Central memory CD8-positive, alpha-beta T cell (primary cell): ENCODE measurements around the gene STAT5B.
"Not testable (repeated sequence)": the region's sequence is repeated elsewhere in the genome, so short reads cannot be mapped to it uniquely, and the experiment has no call there.

Experiments
- ATAC-seq: fragments of 150-1000 bp; cut with Tn5 transposase; replicated peaks from 2 replicates; pipeline ENCODE4 v1.10.0; 2022; ENCODE audit warnings: mild to moderate bottlenecking, moderate FRiP score, moderate number of reproducible peaks; ENCODE audit not compliant: poor library complexity, severe bottlenecking; ENCODE audit errors: extremely low read depth
- DNase-seq, 2 donors: peaks; one replicate each; pipeline ENCODE4 v3.0.0; 2021; ENCODE audit warnings: low spot score in 2 of 2
- H3K27ac Mint-ChIP-seq: one replicate; pipeline ENCODE4 v1.8.0; 2022; ENCODE audit warnings: low read depth, mild to moderate bottlenecking, moderate library complexity, mixed read lengths
- H3K27me3 Mint-ChIP-seq: one replicate; pipeline ENCODE4 v1.8.0; 2022; ENCODE audit warnings: mixed read lengths
- H3K36me3 Mint-ChIP-seq: one replicate; pipeline ENCODE4 v1.8.0; 2022; ENCODE audit warnings: mild to moderate bottlenecking, moderate library complexity, mixed read lengths; ENCODE audit not compliant: insufficient read depth
- H3K4me1 Mint-ChIP-seq: one replicate; pipeline ENCODE4 v1.8.0; 2022; ENCODE audit warnings: mixed read lengths
- H3K4me3 Mint-ChIP-seq: one replicate; pipeline ENCODE4 v1.8.0; 2022; ENCODE audit warnings: mild to moderate bottlenecking, moderate library complexity, mixed read lengths
- H3K9me3 Mint-ChIP-seq: one replicate; pipeline ENCODE4 v1.8.0; 2022; ENCODE audit warnings: mixed read lengths

The STAT5B gene

DNA sequence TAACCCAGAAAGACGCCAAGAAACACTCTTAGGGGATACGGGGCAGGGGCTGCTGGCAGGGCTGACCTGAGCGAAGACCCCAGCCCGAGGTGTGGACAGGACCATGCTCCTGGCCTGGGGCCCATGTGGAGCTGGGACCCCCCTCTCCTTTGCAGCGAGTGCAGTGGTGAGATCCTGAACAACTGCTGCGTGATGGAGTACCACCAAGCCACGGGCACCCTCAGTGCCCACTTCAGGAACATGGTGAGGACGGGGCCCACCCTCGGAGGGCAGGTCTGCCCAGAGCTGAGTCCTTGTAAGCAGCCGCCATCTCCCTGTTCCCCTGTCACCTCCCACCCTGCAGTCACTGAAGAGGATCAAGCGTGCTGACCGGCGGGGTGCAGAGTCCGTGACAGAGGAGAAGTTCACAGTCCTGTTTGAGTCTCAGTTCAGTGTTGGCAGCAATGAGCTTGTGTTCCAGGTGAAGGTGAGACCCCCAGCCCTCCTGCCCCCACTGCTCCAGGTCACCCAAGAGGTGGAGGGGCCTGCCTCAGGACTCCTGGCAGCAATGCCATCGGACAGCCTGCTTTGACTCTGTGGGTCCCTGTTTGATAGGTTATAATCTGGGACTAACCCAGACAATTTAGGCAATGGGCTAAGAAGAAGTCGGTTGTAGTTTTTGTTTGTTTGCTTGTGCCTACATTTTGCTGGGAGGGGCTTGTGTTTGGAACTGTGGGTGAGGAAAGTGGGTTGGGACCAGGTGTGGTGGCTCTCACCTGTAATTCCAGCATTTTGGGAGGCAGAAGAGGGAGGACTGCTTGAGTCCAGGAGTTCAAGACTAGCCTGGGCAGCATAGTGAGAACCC, 28.2 kb upstream of the STAT5B start:
- Mint-ChIP-seq H3K36me3 (peaks cover 54% of the 10 kb centered on the region), H3K4me3 (no peak overlapping the region), H3K4me1 (peaks cover 5% of the 10 kb centered on the region), H3K27ac (peak overlapping the region; percentile 74), H3K9me3 (no peaks in the 10 kb centered on the region), H3K27me3 (no peaks in the 10 kb centered on the region)
- DNase-seq = no peak
- ATAC-seq = no peak

DNA sequence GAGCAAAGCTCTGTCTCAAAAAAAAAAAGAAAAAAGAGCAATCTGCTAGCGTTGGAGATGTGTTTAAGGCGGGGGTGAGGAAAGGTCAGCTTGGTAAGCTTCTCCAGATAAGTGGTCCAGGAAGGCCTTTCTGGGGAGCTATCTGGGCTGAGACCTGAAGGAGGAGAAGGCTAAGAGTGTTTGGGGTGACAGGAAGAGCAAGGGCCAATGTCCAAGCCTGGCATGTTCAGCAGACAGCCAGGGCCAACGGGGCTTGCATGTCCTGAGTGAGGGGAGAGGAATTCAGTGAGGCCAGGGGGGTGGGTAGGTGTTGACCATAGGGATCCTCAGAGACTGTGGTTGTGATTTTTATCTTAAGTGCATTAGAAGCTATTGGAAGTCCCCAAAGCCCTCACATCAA, 27.5 kb upstream of the STAT5B start:
- ATAC-seq (no peak), DNase-seq (no peak)
- Mint-ChIP-seq H3K27ac (peak overlapping the region; percentile 74), H3K36me3 (peaks cover 53% of the 10 kb centered on the region), H3K4me3 (no peak overlapping the region), H3K9me3 (no peaks in the 10 kb centered on the region), H3K27me3 (no peaks in the 10 kb centered on the region), H3K4me1 (peaks cover 5% of the 10 kb centered on the region)

DNA sequence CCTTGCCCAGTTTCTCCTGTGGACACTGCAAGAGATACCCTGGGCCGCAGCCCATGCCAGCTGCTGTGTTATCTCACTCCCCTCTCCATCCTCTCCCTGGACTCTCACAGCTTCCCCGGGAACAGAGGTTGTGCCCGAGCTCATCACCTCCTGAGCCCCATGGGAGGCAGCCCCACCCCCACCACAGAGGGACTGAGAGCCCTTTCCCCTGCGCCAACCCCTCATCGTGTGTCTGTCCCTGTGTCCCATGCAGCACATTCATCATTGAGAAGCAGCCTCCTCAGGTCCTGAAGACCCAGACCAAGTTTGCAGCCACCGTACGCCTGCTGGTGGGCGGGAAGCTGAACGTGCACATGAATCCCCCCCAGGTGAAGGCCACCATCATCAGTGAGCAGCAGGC, 24.8 kb upstream of the STAT5B start:
- ATAC-seq (no peak), DNase-seq (no peak)
- no peak overlapping the region for H3K4me3 Mint-ChIP-seq
- H3K27ac Mint-ChIP-seq = no peak overlapping the region
- peaks cover 52% of the 10 kb centered on the region for H3K36me3 Mint-ChIP-seq
- no peaks in the 10 kb centered on the region for H3K27me3 Mint-ChIP-seq
- no peaks in the 10 kb centered on the region for H3K9me3 Mint-ChIP-seq
- peaks cover 10% of the 10 kb centered on the region for H3K4me1 Mint-ChIP-seq

- DNase-seq, ATAC-seq, H3K4me3 Mint-ChIP-seq, H3K27me3 Mint-ChIP-seq, H3K9me3 Mint-ChIP-seq, H3K27ac Mint-ChIP-seq: not testable (repeated sequence)
- peaks cover 59% of the 10 kb centered on the region for H3K36me3 Mint-ChIP-seq
- peaks cover 19% of the 10 kb centered on the region for H3K4me1 Mint-ChIP-seq
Measured at GRCh38 chr17:42299913-42300312, 23.7 kb upstream of the STAT5B start.

DNA sequence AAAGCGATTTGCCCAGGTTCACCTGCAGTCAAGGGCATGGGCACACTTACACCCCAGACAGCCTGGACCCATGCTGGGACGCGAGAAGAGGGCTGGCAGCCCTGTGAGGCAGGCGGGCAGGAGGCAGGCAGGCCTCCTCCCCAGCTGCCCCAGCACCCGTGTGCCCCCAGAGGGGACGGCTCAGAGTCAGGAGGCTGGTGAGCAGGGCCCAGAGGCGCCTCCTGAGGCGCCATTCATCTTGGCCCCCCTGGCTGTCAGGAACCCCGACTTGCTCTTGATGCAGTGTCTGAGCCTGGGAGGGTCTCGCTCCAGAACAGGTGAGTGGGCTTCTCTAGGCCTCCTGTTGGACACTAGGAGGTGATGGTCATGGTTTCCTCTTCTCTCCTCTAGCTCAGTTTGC, 23.2 kb upstream of the STAT5B start:
- H3K9me3 Mint-ChIP-seq, H3K27ac Mint-ChIP-seq, H3K27me3 Mint-ChIP-seq, H3K4me3 Mint-ChIP-seq, ATAC-seq, DNase-seq: not testable (repeated sequence)
- Mint-ChIP-seq H3K36me3 (peaks cover 57% of the 10 kb centered on the region), H3K4me1 (peaks cover 21% of the 10 kb centered on the region)

DNA sequence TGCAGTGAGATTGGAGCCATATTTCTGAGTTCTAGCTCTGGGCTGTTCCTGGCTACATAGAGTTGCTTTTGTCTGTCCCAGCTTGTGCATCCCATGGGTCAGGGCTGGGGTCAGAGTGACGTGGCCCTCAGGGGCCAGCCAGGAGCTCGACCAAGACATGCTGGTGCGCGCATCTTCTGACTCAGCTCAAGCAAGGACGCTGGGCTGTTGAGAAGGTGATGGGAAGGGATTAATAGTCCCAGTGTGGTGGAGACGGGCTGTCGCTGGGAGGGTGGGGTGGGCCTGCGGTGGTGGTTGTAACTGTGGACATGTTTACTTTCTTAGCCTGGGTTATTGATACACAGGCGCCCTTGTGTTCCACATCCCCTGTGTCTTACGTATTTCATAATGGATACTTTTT, 21.6 kb upstream of the STAT5B start:
- H3K27me3 Mint-ChIP-seq, H3K4me3 Mint-ChIP-seq: not testable (repeated sequence)
- peaks cover 52% of the 10 kb centered on the region for H3K36me3 Mint-ChIP-seq

DNA sequence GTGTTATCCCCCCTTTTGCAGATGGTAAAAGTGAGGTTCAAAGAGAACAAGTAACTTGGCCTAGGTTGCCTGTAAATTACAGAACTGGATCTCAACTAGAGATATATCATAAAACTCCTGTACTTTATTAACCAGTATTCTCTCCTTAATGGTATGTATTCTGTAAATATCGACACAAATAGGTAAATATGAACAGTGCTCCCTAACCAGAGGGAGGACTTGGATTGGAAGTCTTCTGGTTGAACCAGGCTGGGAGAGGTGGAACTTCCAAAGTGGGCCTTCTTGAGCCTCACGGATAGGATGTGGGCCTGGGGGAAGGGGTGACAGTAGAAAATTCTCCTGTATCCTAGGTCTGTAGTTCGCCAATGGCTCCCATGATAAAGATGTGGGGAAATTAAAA, 19.8 kb upstream of the STAT5B start:
- no peaks in the 10 kb centered on the region for H3K9me3 Mint-ChIP-seq
- no peak overlapping the region for H3K27ac Mint-ChIP-seq
- ATAC-seq (no peak), DNase-seq (no peak)
- H3K36me3 Mint-ChIP-seq = peaks cover 50% of the 10 kb centered on the region
- H3K27me3 Mint-ChIP-seq = no peaks in the 10 kb centered on the region
- H3K4me1 Mint-ChIP-seq = peaks cover 40% of the 10 kb centered on the region
- no peak overlapping the region for H3K4me3 Mint-ChIP-seq

More for the DNA sequence above, 21.6 kb upstream of the STAT5B start:
- not testable (repeated sequence) for ATAC-seq, H3K27ac Mint-ChIP-seq, DNase-seq, H3K9me3 Mint-ChIP-seq
- H3K4me1 Mint-ChIP-seq = peaks cover 29% of the 10 kb centered on the region

DNA sequence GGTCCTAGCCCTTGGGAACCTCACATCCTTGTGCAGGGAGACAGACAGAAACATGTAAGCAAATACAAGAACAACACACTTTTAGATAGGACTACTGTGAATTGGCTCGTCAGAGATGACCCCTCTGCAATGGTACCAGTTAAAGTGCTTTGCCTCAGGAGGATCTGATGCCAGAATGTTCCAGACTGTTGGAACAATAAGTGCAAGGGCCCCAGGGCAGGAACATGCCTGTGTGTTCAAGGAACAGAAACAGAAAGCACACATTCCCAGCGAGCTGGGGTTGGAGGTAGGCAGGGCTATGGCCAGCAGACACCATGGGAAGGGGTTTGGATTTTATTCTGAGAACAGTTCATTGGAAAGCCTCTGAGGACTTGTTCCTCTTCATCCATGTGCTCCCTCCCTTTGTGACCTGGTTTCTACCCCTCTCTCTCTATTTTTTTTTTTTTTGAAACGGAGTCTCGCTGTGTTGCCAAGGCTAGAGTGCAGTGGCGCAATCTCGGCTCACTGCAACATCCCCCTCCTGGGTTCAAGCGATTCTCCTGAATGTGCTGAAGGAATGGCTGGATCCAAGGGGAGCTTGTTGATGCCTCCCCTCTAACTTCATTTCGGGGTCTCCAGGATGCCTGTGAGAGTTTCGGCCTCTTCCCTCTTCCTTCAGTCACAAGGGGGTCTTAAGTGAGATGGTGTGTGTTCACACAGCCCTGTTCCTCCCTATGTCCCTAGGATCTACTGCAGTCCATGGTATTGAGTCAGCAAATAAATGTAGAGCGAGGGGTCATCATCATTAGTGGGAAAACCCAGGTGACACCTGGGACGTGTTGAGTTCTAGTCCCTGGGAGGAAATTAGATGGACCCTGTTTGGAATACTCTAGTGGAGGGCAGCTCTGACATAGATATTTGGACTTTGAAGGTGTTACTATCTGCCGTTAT, 18.5 kb upstream of the STAT5B start:
- H3K4me1 Mint-ChIP-seq = peaks cover 51% of the 10 kb centered on the region
- no peak for DNase-seq
- no peak overlapping the region for H3K27ac Mint-ChIP-seq
- H3K36me3 Mint-ChIP-seq = peaks cover 51% of the 10 kb centered on the region
- H3K27me3 Mint-ChIP-seq = no peaks in the 10 kb centered on the region
- no peak for ATAC-seq
- H3K9me3 Mint-ChIP-seq = no peaks in the 10 kb centered on the region
- no peak overlapping the region for H3K4me3 Mint-ChIP-seq

DNA sequence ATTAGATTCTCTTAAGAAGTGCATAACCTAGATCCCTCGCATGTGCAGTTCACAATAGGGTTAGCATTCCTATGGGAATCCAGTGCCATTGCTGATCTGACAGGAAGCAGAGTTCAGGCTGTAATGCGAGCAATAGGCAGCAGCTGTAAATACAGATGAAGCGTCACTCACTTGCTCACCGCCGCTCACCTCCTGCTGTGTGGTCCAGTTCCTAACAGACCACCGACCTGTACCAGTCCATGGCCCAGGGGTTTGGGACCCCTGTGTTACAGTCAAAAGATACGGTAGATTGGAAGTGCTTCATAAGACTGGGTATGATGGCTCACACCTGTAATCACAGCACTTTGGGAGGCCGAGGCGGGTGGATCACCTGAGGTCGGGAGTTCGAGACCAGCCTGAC, 14.9 kb upstream of the STAT5B start:
- ATAC-seq = no peak
- Mint-ChIP-seq H3K27me3 (no peaks in the 10 kb centered on the region), H3K4me3 (no peak overlapping the region), H3K4me1 (peaks cover 71% of the 10 kb centered on the region), H3K27ac (peak overlapping the region; percentile 67), H3K36me3 (peaks cover 49% of the 10 kb centered on the region), H3K9me3 (no peaks in the 10 kb centered on the region)
- no peak for DNase-seq

DNA sequence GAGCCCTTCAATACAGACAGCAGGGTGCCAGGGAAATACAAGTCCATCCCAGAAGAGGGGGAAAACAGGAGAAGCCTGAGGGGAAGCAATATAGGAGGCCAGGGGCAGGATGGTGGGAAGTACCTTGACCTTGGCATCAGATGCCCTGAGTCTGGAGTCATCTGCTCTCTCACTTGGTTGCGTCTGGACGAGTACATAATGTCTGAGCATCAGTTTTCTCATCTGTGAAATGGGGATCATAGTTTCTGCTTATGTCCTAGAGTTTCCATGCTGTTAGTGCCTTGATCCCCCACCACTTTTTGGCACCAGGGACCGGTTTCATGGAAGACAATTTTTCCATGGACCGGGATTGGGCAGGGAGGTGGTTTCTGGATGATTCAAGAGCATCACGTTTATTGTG, 14.4 kb upstream of the STAT5B start:
- Mint-ChIP-seq H3K9me3 (no peaks in the 10 kb centered on the region), H3K4me3 (peak overlapping the region; percentile 96), H3K36me3 (peaks cover 46% of the 10 kb centered on the region)

GRCh38 chr17:42289611-42290181, 13.5 kb upstream of the STAT5B start:
- ATAC-seq = no peak
- no peaks in the 10 kb centered on the region for H3K27me3 Mint-ChIP-seq
- peaks cover 42% of the 10 kb centered on the region for H3K36me3 Mint-ChIP-seq
- peak overlapping the region; percentile 98 for H3K27ac Mint-ChIP-seq
- DNase-seq = no peak
- H3K9me3 Mint-ChIP-seq = no peaks in the 10 kb centered on the region
- peaks cover 65% of the 10 kb centered on the region for H3K4me1 Mint-ChIP-seq
- peak overlapping the region; percentile 96 for H3K4me3 Mint-ChIP-seq

More for the DNA sequence above, 14.4 kb upstream of the STAT5B start:
- H3K27me3 Mint-ChIP-seq = no peaks in the 10 kb centered on the region
- peaks cover 70% of the 10 kb centered on the region for H3K4me1 Mint-ChIP-seq
- DNase-seq (no peak), ATAC-seq (no peak)
- peak overlapping the region; percentile 98 for H3K27ac Mint-ChIP-seq

DNA sequence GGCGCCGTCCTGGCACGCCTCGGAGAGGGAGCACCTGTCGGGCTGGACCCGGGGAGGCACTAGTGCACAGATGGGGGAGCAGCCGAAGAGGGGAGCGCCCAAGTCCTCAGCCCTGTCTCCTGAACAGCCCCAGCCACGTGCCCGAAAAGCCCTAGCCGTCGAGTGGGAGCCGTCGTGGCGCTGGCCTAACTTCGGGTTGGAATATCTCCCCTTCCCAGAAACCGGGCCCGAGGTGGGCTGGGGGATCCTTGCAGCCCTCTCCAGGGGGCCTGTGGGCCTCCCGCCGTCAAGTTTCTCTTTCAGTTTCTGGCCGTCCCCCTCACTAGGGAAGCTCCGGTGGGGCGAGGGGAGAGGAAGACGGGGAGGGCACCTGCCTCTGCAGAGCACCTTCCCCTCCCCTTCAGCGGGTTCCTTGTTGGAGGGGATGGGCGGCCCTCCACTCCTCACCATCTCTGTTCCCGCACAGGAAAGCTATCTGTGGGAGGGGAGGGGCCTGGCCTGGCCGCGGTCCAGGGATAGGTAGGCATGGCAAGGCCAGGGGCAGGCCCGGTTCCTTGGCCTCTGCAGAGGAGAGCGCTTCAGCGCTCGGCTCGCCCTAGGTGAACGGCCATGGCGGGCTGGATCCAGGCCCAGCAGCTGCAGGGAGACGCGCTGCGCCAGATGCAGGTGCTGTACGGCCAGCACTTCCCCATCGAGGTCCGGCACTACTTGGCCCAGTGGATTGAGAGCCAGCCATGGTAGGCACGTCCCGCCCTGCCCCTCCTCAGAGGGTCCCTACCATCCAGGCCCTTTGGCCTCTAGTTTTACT, 12.8 kb upstream of the STAT5B start:
- ATAC-seq = peak; percentile 27
- no peaks in the 10 kb centered on the region for H3K27me3 Mint-ChIP-seq
- peak; percentile 39 to 51 for DNase-seq
- H3K4me1 Mint-ChIP-seq = peaks cover 61% of the 10 kb centered on the region
- no peaks in the 10 kb centered on the region for H3K9me3 Mint-ChIP-seq
- peak overlapping the region; percentile 98 for H3K27ac Mint-ChIP-seq
- H3K4me3 Mint-ChIP-seq = peak overlapping the region; percentile 96
- H3K36me3 Mint-ChIP-seq = peaks cover 36% of the 10 kb centered on the region
